ENCODE measurements around the gene OXT.

The OXT gene

GRCh38 chr20:3109350-3110302, 38.2 kb downstream of the OXT start:
- DNase-seq (ENCODE audit: low spot score) = no peak

- no peak for DNase-seq (ENCODE audit: low spot score)
These were observed 40.1 kb downstream of the OXT start for GRCh38 chr20:3111507-3111906.

- DNase-seq (ENCODE audit: low spot score) = no peak
These were observed 40.6 kb downstream of the OXT start for GRCh38 chr20:3111995-3112394.

- DNase-seq (ENCODE audit: low spot score) = peak; percentile 75
These were observed 44.0 kb downstream of the OXT start for GRCh38 chr20:3115190-3116107.

- no peak for DNase-seq (ENCODE audit: low spot score)
These were observed 44.9 kb downstream of the OXT start for GRCh38 chr20:3116341-3116740.

GRCh38 chr20:3117839-3118379, 46.5 kb downstream of the OXT start:
- peak; percentile 73 for DNase-seq (ENCODE audit: low spot score)

GRCh38 chr20:3119044-3119443, 47.6 kb downstream of the OXT start:
- no peak for DNase-seq (ENCODE audit: low spot score)

GRCh38 chr20:3121271-3121911, 50.0 kb downstream of the OXT start:
- DNase-seq (ENCODE audit: low spot score) = no peak
